Uterus (tissue), 2 donors: ENCODE data around the gene SLC35E3.

Experiments used
- POLR2A ChIP-seq, 2 donors: fragments of 450-650 bp; IDR thresholded peaks; one replicate each; pipeline ENCODE4 v1.6.1; 2016; ENCODE audit warnings: antibody characterized with exemption in 2 of 2, mild to moderate bottlenecking in 1 of 2, moderate library complexity in 1 of 2
- TF ChIP-seq, protein P1 (sequence below), 4 experiments: fragments of 200-600 bp in 2 of 4; fragments of 450-650 bp in 2 of 4; sonication (generic) in 2 of 4; IDR thresholded peaks; one replicate each; pipeline ENCODE4 v1.5.1; 2016 to 2019; ENCODE audit warnings: antibody characterized with exemption in 4 of 4, mild to moderate bottlenecking in 2 of 4, moderate library complexity in 1 of 4

DNA sequence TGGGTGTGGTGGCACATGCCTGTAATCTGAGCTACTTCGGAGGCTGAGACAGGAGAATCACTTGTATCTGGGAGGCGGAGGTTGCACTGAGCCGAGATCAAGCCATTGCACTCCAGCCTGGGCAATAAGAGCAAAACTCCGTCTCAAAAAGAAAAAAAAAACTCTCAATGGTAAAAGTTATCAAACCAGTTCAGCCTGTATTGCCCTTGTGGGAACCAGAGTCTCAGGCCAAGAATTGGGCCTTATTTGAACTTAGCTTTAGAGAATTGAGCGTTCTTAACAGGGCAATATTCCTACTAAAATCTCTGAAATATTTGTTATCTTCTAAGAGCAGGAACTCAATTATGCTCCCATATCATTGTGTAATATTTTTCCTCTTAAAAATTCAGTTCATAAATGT lies 54.3 kb downstream of the SLC35E3 start:
- no peak for TF ChIP-seq POLR2A (IDR thresholded peaks at IDR 0.05)
- TF ChIP-seq, protein P1, sequence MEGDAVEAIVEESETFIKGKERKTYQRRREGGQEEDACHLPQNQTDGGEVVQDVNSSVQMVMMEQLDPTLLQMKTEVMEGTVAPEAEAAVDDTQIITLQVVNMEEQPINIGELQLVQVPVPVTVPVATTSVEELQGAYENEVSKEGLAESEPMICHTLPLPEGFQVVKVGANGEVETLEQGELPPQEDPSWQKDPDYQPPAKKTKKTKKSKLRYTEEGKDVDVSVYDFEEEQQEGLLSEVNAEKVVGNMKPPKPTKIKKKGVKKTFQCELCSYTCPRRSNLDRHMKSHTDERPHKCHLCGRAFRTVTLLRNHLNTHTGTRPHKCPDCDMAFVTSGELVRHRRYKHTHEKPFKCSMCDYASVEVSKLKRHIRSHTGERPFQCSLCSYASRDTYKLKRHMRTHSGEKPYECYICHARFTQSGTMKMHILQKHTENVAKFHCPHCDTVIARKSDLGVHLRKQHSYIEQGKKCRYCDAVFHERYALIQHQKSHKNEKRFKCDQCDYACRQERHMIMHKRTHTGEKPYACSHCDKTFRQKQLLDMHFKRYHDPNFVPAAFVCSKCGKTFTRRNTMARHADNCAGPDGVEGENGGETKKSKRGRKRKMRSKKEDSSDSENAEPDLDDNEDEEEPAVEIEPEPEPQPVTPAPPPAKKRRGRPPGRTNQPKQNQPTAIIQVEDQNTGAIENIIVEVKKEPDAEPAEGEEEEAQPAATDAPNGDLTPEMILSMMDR (IDR thresholded peaks at IDR 0.05), result no peak
